Neural cell (in vitro differentiated cells): ENCODE results near the gene MBD3. TPM values are rescaled to one million over a fixed set of nuclear protein-coding genes. Genes with fewer than 3 reads are reported as not detected.

Experiments
- H2AFZ ChIP-seq: fragments of 200-600, 300-800 bp; sonication (generic), shearing (Covaris generic); 2 replicates; pipeline ENCODE4 v1.6.0; 2014; ENCODE audit warnings: low read depth, mild to moderate bottlenecking, antibody characterized with exemption, low read length, moderate library complexity
- H3F3A ChIP-seq: fragments of 200-600 bp; shearing (Covaris generic); 2 replicates; pipeline ENCODE4 v1.6.1; 2016; ENCODE audit warnings: mild to moderate bottlenecking, moderate library complexity, mixed read lengths, antibody characterized with exemption, low read length; ENCODE audit not compliant: insufficient read depth, poor library complexity, severe bottlenecking
- H3K27ac ChIP-seq: fragments of 200-600, 300-800 bp; sonication (generic), shearing (Covaris generic); 2 replicates; pipeline ENCODE4 v1.5.1; 2014; ENCODE audit warnings: mild to moderate bottlenecking, low read length, moderate library complexity
- H3K27me3 ChIP-seq: fragments of 300-800, 200-600 bp; sonication (generic), shearing (Covaris generic); 2 replicates; pipeline ENCODE4 v1.6.0; 2014; ENCODE audit warnings: mild to moderate bottlenecking, low read depth, low read length, moderate library complexity; ENCODE audit not compliant: insufficient read depth
- H3K36me3 ChIP-seq: fragments of 300-800, 200-600 bp; sonication (generic), shearing (Covaris generic); 2 replicates; pipeline ENCODE4 v1.5.1; 2014; ENCODE audit warnings: mild to moderate bottlenecking, antibody characterized with exemption, low read length, moderate library complexity; ENCODE audit not compliant: insufficient read depth
- H3K4me2 ChIP-seq: fragments of 300-800, 200-600 bp; sonication (generic), shearing (Covaris generic); 2 replicates; pipeline ENCODE4 v1.6.0; 2014; ENCODE audit warnings: mild to moderate bottlenecking, low read length
- H3K4me3 ChIP-seq: fragments of 300-800, 200-600 bp; sonication (generic), shearing (Covaris generic); 2 replicates; pipeline ENCODE4 v1.5.1; 2014; ENCODE audit warnings: mild to moderate bottlenecking, low read length, moderate library complexity
- H3K79me2 ChIP-seq: fragments of 200-600 bp; shearing (Covaris generic); replicated peaks from 2 replicates; pipeline ENCODE4 v1.6.0; 2014; ENCODE audit warnings: mild to moderate bottlenecking, low read length, moderate library complexity; ENCODE audit not compliant: insufficient read depth
- H3K9ac ChIP-seq: fragments of 300-800, 200-600 bp; sonication (generic), shearing (Covaris generic); 2 replicates; pipeline ENCODE4 v1.6.1; 2016; ENCODE audit warnings: mild to moderate bottlenecking, low read length, mixed read lengths
- H3K9me2 ChIP-seq: fragments of 200-600 bp; shearing (Covaris generic); 2 replicates; pipeline ENCODE4 v1.6.1; 2016; ENCODE audit warnings: mild to moderate bottlenecking, low read length, mixed read lengths; ENCODE audit not compliant: insufficient read depth
- H3K9me3 ChIP-seq: fragments of 200-600, 300-800 bp; sonication (generic), shearing (Covaris generic); 2 replicates; pipeline ENCODE4 v1.6.1; 2016; ENCODE audit warnings: mild to moderate bottlenecking, mixed run types, low read length, moderate library complexity, mixed read lengths
- H4K20me1 ChIP-seq: fragments of 200-600 bp; shearing (Covaris generic); 2 replicates; pipeline ENCODE4 v1.6.1; 2016; ENCODE audit warnings: mild to moderate bottlenecking, mixed run types; ENCODE audit not compliant: insufficient read depth
- EP300 ChIP-seq: fragments of 450-650 bp; conservative IDR thresholded peaks from 2 replicates; pipeline ENCODE4 v1.6.1; 2014; ENCODE audit warnings: antibody characterized with exemption, mild to moderate bottlenecking, moderate library complexity; ENCODE audit not compliant: poor library complexity, severe bottlenecking
- EZH2 ChIP-seq: fragments of 200-600, 300-800 bp; shearing (Covaris generic), sonication (generic); IDR thresholded peaks from 2 replicates; pipeline ENCODE4 v1.6.1; 2014; ENCODE audit warnings: antibody characterized with exemption, low read length, borderline replicate concordance, mild to moderate bottlenecking; ENCODE audit not compliant: insufficient read depth, poor library complexity, severe bottlenecking
- MXI1 ChIP-seq: fragments of 450-650 bp; conservative IDR thresholded peaks from 2 replicates; pipeline ENCODE4 v1.6.1; 2014; ENCODE audit warnings: antibody characterized with exemption, mild to moderate bottlenecking; ENCODE audit not compliant: poor library complexity, severe bottlenecking
- POLR2AphosphoS5 ChIP-seq: IDR thresholded peaks from 2 replicates; pipeline ENCODE4 v1.6.1; 2012
- RAD21 ChIP-seq: fragments of 450-650 bp; conservative IDR thresholded peaks from 2 replicates; pipeline ENCODE4 v1.6.1; 2014; ENCODE audit warnings: antibody characterized with exemption, mild to moderate bottlenecking, moderate library complexity
- SMC3 ChIP-seq: fragments of 450-650 bp; conservative IDR thresholded peaks from 2 replicates; pipeline ENCODE4 v1.6.1; 2014; ENCODE audit warnings: antibody characterized with exemption, mild to moderate bottlenecking, moderate library complexity; ENCODE audit not compliant: poor library complexity
- TAF1 ChIP-seq: IDR thresholded peaks from 2 replicates; pipeline ENCODE4 v1.6.1; 2012; ENCODE audit warnings: low read depth
- polyA plus RNA-seq: library from polyadenylated mRNA; depleted of rRNA; stranded (reverse); fragments of >200 nt; gene quantifications from 2 replicates; pipeline ENCODE4 v1.2.3, GENCODE V29; 2014
- TF ChIP-seq, protein P1 (sequence below): IDR thresholded peaks from 2 replicates; pipeline ENCODE4 v1.6.1; 2012; ENCODE audit warnings: borderline replicate concordance
- TF ChIP-seq, protein P2 (sequence below): fragments of 450-650 bp; IDR thresholded peaks from 2 replicates; pipeline ENCODE4 v1.5.1; 2014; ENCODE audit warnings: antibody characterized with exemption, mild to moderate bottlenecking, moderate library complexity; ENCODE audit not compliant: poor library complexity, severe bottlenecking

MBD3 gene
- polyA plus RNA-seq, 1 donor from 2014 or later: 80.1 TPM

DNA sequence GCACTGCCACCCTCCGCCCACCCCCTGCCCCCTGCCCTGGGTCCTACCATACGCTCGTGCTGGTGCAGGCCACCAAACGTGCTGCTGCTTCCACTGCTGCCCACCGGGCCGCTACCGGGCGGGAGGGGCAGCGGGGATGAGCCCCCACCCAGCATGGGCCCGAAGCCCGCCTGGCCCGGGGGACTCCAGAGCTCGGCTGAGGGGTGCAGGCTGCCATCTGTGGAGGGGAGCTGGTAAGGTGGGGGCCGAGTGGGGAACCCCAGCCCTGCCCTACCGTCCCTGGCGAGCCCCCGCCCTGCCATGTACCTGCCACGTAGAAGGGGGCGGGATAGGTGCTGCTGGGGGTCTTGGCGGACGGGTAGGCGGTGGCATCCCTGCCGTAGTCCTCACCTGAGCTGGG is 29.3 kb upstream of the MBD3 start:
- H4K20me1 ChIP-seq: no peaks in the 10 kb centered on the region
- no peak overlapping the region for H3K27ac ChIP-seq
- no peak overlapping the region for H3K4me3 ChIP-seq
- no peaks in the 10 kb centered on the region for H3K79me2 ChIP-seq
- no peak overlapping the region for H3K9ac ChIP-seq
- H3K9me2 ChIP-seq: no peaks in the 10 kb centered on the region
- no peaks in the 10 kb centered on the region for H3K27me3 ChIP-seq
- H3F3A ChIP-seq: no peaks in the 10 kb centered on the region
- H2AFZ ChIP-seq: no peak overlapping the region
- H3K36me3 ChIP-seq: no peaks in the 10 kb centered on the region
- no peak overlapping the region for H3K4me2 ChIP-seq
- no peaks in the 10 kb centered on the region for H3K9me3 ChIP-seq
- no peak for TF ChIP-seq MXI1
- no peak for TF ChIP-seq TAF1
- TF ChIP-seq RAD21: no peak
- TF ChIP-seq EZH2: no peak

DNA sequence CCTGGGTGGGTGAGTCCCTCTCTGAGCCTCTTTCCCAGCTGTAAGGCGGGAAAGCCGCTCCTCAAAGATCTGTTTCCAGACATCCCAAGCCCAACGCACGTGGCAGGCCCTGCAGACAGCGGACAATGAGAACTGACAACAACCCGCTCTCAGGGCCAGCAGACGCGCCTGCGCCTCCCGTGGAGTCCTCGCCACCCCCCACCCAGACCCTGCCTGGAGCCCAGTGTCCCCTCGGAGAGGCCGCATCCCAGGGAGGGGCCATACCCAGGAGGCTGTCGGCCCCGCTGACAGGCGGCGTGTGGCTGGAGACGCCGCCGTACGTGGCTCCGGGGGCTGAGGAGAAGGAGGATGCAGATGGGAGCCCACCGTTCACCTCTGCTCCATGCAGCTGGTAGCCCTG is 28.9 kb upstream of the MBD3 start:
- Histone ChIP-seq H3K4me2 (no peak overlapping the region), H2AFZ (no peak overlapping the region), H3K27me3 (no peaks in the 10 kb centered on the region), H3K9me3 (no peaks in the 10 kb centered on the region), H3K36me3 (no peaks in the 10 kb centered on the region), H3F3A (no peaks in the 10 kb centered on the region), H4K20me1 (no peaks in the 10 kb centered on the region), H3K9me2 (no peaks in the 10 kb centered on the region), H3K9ac (no peak overlapping the region), H3K27ac (no peak overlapping the region), H3K4me3 (no peak overlapping the region), H3K79me2 (no peaks in the 10 kb centered on the region)
- TF ChIP-seq TAF1 (no peak), RAD21 (no peak), MXI1 (no peak), EP300 (no peak), EZH2 (no peak), POLR2AphosphoS5 (no peak), SMC3 (no peak)
- TF ChIP-seq, protein P1, sequence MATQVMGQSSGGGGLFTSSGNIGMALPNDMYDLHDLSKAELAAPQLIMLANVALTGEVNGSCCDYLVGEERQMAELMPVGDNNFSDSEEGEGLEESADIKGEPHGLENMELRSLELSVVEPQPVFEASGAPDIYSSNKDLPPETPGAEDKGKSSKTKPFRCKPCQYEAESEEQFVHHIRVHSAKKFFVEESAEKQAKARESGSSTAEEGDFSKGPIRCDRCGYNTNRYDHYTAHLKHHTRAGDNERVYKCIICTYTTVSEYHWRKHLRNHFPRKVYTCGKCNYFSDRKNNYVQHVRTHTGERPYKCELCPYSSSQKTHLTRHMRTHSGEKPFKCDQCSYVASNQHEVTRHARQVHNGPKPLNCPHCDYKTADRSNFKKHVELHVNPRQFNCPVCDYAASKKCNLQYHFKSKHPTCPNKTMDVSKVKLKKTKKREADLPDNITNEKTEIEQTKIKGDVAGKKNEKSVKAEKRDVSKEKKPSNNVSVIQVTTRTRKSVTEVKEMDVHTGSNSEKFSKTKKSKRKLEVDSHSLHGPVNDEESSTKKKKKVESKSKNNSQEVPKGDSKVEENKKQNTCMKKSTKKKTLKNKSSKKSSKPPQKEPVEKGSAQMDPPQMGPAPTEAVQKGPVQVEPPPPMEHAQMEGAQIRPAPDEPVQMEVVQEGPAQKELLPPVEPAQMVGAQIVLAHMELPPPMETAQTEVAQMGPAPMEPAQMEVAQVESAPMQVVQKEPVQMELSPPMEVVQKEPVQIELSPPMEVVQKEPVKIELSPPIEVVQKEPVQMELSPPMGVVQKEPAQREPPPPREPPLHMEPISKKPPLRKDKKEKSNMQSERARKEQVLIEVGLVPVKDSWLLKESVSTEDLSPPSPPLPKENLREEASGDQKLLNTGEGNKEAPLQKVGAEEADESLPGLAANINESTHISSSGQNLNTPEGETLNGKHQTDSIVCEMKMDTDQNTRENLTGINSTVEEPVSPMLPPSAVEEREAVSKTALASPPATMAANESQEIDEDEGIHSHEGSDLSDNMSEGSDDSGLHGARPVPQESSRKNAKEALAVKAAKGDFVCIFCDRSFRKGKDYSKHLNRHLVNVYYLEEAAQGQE: no peak
- TF ChIP-seq, protein P2, sequence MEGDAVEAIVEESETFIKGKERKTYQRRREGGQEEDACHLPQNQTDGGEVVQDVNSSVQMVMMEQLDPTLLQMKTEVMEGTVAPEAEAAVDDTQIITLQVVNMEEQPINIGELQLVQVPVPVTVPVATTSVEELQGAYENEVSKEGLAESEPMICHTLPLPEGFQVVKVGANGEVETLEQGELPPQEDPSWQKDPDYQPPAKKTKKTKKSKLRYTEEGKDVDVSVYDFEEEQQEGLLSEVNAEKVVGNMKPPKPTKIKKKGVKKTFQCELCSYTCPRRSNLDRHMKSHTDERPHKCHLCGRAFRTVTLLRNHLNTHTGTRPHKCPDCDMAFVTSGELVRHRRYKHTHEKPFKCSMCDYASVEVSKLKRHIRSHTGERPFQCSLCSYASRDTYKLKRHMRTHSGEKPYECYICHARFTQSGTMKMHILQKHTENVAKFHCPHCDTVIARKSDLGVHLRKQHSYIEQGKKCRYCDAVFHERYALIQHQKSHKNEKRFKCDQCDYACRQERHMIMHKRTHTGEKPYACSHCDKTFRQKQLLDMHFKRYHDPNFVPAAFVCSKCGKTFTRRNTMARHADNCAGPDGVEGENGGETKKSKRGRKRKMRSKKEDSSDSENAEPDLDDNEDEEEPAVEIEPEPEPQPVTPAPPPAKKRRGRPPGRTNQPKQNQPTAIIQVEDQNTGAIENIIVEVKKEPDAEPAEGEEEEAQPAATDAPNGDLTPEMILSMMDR: no peak

DNA sequence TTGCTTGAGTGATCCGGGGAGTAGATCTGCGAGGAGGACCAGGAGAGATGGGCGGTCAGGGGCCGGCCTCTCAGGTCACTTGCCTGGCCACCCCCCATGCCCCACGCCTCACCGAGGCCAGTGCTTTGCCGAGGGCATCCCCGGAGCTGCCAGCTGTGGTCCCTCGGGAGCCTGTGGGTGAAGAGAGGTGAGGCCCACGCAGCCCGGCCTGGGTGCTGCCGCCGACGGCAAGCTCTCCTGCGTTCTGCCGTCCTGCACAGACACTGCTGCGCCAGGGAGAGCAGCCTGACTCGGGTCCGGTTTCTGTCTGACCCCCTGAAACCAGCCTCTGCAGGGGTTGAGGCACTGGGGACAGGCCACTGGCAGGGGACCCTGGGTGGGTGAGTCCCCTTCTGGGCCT is 28.4 kb upstream of the MBD3 start:
- H3K4me3 ChIP-seq: no peak overlapping the region
- H3K9me2 ChIP-seq: no peaks in the 10 kb centered on the region
- no peak overlapping the region for H2AFZ ChIP-seq
- no peaks in the 10 kb centered on the region for H3K27me3 ChIP-seq
- H3K79me2 ChIP-seq: no peaks in the 10 kb centered on the region
- TF ChIP-seq EP300 (no peak), SMC3 (no peak), MXI1 (no peak), EZH2 (no peak), TAF1 (no peak), RAD21 (no peak), POLR2AphosphoS5 (no peak)
- TF ChIP-seq, protein P2: no peak
- TF ChIP-seq, protein P1: no peak
- no peak overlapping the region for H3K9ac ChIP-seq
- no peak overlapping the region for H3K4me2 ChIP-seq
- no peaks in the 10 kb centered on the region for H3F3A ChIP-seq
- H3K36me3 ChIP-seq: no peaks in the 10 kb centered on the region
- no peaks in the 10 kb centered on the region for H4K20me1 ChIP-seq
- H3K9me3 ChIP-seq: no peaks in the 10 kb centered on the region
- H3K27ac ChIP-seq: no peak overlapping the region
